Endothelial cell of umbilical vein (primary cell): Measurements from ENCODE around the gene TTLL9. TPM values are rescaled to one million over a fixed set of nuclear protein-coding genes. Genes with fewer than 3 reads are reported as not detected.

Experiments used
- BruUV-seq: library from RNA; stranded (reverse); fragments of 400-500 nt; replicated peaks from 2 replicates; lab custom pipeline; 2021; lab: Mats Ljungman, UMichigan
- CTCF ChIA-PET: fragments of 300-600, 350-600 bp; sonication (Branson Sonifier 250); formaldehyde crosslinking; loops from one replicate; lab custom pipeline; 2021; ENCODE audit warnings: antibody characterized with exemption, inconsistent platforms; lab: Charles Lee
- POLR2A ChIA-PET: fragments of 300-600, 350-600 bp; sonication (Branson Sonifier 250); formaldehyde crosslinking; loops from one replicate; lab custom pipeline; 2021; ENCODE audit warnings: antibody characterized with exemption, inconsistent platforms; lab: Charles Lee
- DNase-seq: peaks from one replicate; pipeline ENCODE4 v3.0.0-alpha.2; 2011; ENCODE audit warnings: low read depth, low spot score
- FAIRE-seq: peaks from 2 replicates; lab custom pipeline; 2011; peaks lifted over from hg19 to GRCh38; lab: Jason Lieb, UNC
- H2AFZ ChIP-seq: 2 replicates; pipeline ENCODE4 v1.6.0; 2012; ENCODE audit warnings: low read depth, low read length, control low read depth, inconsistent platforms
- H3K27ac ChIP-seq: 2 replicates; pipeline ENCODE4 v1.5.1; 2011; ENCODE audit warnings: low read depth, mild to moderate bottlenecking, control low read depth, low read length, moderate library complexity; ENCODE audit not compliant: insufficient read depth
- H3K27me3 ChIP-seq, 2 experiments: 2 replicates each; pipeline versions ENCODE4 v1.6.0 to v1.6.1; 2011; ENCODE audit warnings: low read length in 2 of 2, mixed read lengths in 1 of 2; ENCODE audit not compliant: control insufficient read depth in 2 of 2, insufficient read depth in 2 of 2
- H3K36me3 ChIP-seq, 2 experiments: 2 replicates in 1 of 2; 3 replicates in 1 of 2; pipeline ENCODE4 v1.5.1; 2011; ENCODE audit warnings: low read length in 2 of 2, mild to moderate bottlenecking in 1 of 2, moderate library complexity in 1 of 2; ENCODE audit not compliant: control insufficient read depth in 2 of 2, insufficient read depth in 2 of 2; ENCODE audit errors: extremely low read depth in 1 of 2
- H3K4me1 ChIP-seq: 3 replicates; pipeline ENCODE4 v1.5.1; 2011; ENCODE audit warnings: mild to moderate bottlenecking, low read length; ENCODE audit not compliant: control insufficient read depth, insufficient read depth; ENCODE audit errors: extremely low read depth
- H3K4me2 ChIP-seq: 2 replicates; pipeline ENCODE4 v1.6.1; 2011; ENCODE audit warnings: low read length, control low read depth, mixed read lengths; ENCODE audit not compliant: insufficient read depth
- H3K4me3 ChIP-seq, 3 experiments: fragments of 200-600 bp in 1 of 3; sonication (generic), shearing (Covaris generic) in 1 of 3; replicated peaks in 1 of 3; 2 replicates each; pipeline ENCODE4 v1.5.1; 2011 to 2016; ENCODE audit warnings: control low read depth in 3 of 3, low read length in 3 of 3, mild to moderate bottlenecking in 2 of 3, inconsistent platforms in 1 of 3, low read depth in 1 of 3, moderate library complexity in 1 of 3; ENCODE audit not compliant: insufficient read depth in 1 of 3
- H3K79me2 ChIP-seq: 2 replicates; pipeline ENCODE4 v1.6.0; 2012; ENCODE audit warnings: low read length, inconsistent platforms; ENCODE audit not compliant: control insufficient read depth, insufficient read depth
- H3K9ac ChIP-seq: replicated peaks from 2 replicates; pipeline ENCODE3; 2011; ENCODE audit warnings: low read length, control low read depth; ENCODE audit not compliant: insufficient read depth; ENCODE audit errors: extremely low read depth
- H3K9me1 ChIP-seq: replicated peaks from 3 replicates; pipeline ENCODE4 v1.6.0; 2011; ENCODE audit warnings: mild to moderate bottlenecking, low read length; ENCODE audit not compliant: control insufficient read depth, insufficient read depth; ENCODE audit errors: extremely low read depth
- H3K9me3 ChIP-seq: replicated peaks from 2 replicates; pipeline ENCODE4 v1.5.1; 2012; ENCODE audit warnings: low read length, inconsistent platforms; ENCODE audit not compliant: control insufficient read depth, insufficient read depth
- H4K20me1 ChIP-seq: replicated peaks from 2 replicates; pipeline ENCODE3; 2011; ENCODE audit warnings: mild to moderate bottlenecking, low read length; ENCODE audit not compliant: control insufficient read depth, insufficient read depth; ENCODE audit errors: extremely low read depth
- EZH2 ChIP-seq: IDR thresholded peaks from 2 replicates; pipeline ENCODE4 v1.6.1; 2012; ENCODE audit warnings: borderline replicate concordance, low read depth, mild to moderate bottlenecking, moderate library complexity, low read length, inconsistent platforms; ENCODE audit not compliant: severe bottlenecking
- FOS ChIP-seq: IDR thresholded peaks from 2 replicates; pipeline ENCODE4 v1.6.1; 2011; ENCODE audit warnings: mild to moderate bottlenecking, low read length, moderate library complexity, borderline replicate concordance; ENCODE audit not compliant: insufficient read depth
- GATA2 ChIP-seq: IDR thresholded peaks from 2 replicates; pipeline ENCODE4 v1.7.0; 2011; ENCODE audit warnings: low read depth, mild to moderate bottlenecking, moderate library complexity, mixed read lengths, low read length; ENCODE audit not compliant: insufficient read length, insufficient read depth
- MAX ChIP-seq: IDR thresholded peaks from 2 replicates; pipeline ENCODE4 v1.6.1; 2011; ENCODE audit not compliant: insufficient read depth, insufficient read length
- MYC ChIP-seq: IDR thresholded peaks from one replicate; pipeline ENCODE4 v1.6.1; 2011; ENCODE audit warnings: mild to moderate bottlenecking, low read depth, low read length
- POLR2A ChIP-seq: IDR thresholded peaks from 2 replicates; pipeline ENCODE4 v1.6.1; 2012; ENCODE audit warnings: low read depth, mild to moderate bottlenecking, control low read depth, low read length
- dilution Hi-C: fragments of 300-500 bp; cut with MboI; formaldehyde crosslinking; loops from one replicate; pipeline ENCODE4 v1.15.0; 2019; ENCODE audit warnings: low sequenced_read_pairs; ENCODE audit not compliant: extremely low pct_ligation_motif_present
- intact Hi-C: fragments of 100-400 bp; cut with micrococcal nuclease; formaldehyde crosslinking; loops from one replicate; pipeline ENCODE4 v1.10.0; 2022
- polyA plus RNA-seq, 4 experiments: library from polyadenylated mRNA; depleted of rRNA in 3 of 4; stranded (reverse) in 3 of 4; unstranded in 1 of 4; fragments of >200 nt; gene quantifications; 2 replicates each; pipeline versions ENCODE4 v1.2.1 to v1.2.3, GENCODE V29; 2011 to 2012; ENCODE audit warnings: missing spikeins in 1 of 4
- total RNA-seq: library from RNA; stranded (reverse); gene quantifications from 2 replicates; pipeline ENCODE4 v1.2.3, GENCODE V29; 2021
- TF ChIP-seq, protein P1 (sequence below), 2 donors: IDR thresholded peaks; 1 replicate in 1 of 2; 2 replicates in 1 of 2; pipeline ENCODE4 v1.5.1; 2011; ENCODE audit warnings: low read length in 2 of 2, mild to moderate bottlenecking in 2 of 2, moderate library complexity in 2 of 2, control low read depth in 1 of 2, inconsistent platforms in 1 of 2, low read depth in 1 of 2; ENCODE audit not compliant: insufficient read depth in 1 of 2; ENCODE audit errors: extremely low read depth in 1 of 2

TTLL9 gene
- total and polyA plus RNA-seq, 2 donors (not counting 3 experiments of a cell fraction or from before 2014, with no cell fraction given): 0.03 TPM; not detected in 1

- dilution Hi-C loops (no loop called here), intact Hi-C loops (no loop called here)
- Histone ChIP-seq H3K27ac (no peak overlapping the region), H3K27me3 (peaks cover 4 to 10% of the 10 kb centered on the region in 2 experiments), H3K79me2 (no peaks in the 10 kb centered on the region), H3K4me3 (no peak overlapping the region), H3K4me1 (no peaks in the 10 kb centered on the region), H4K20me1 (no peaks in the 10 kb centered on the region), H2AFZ (no peak overlapping the region), H3K9me3 (no peaks in the 10 kb centered on the region), H3K4me2 (no peak overlapping the region), H3K9ac (no peak overlapping the region), H3K9me1 (no peaks in the 10 kb centered on the region), H3K36me3 (no peaks in the 10 kb centered on the region)
- no TSS peak for BruUV-seq
- no peak for TF ChIP-seq MAX
- TF ChIP-seq, protein P1, sequence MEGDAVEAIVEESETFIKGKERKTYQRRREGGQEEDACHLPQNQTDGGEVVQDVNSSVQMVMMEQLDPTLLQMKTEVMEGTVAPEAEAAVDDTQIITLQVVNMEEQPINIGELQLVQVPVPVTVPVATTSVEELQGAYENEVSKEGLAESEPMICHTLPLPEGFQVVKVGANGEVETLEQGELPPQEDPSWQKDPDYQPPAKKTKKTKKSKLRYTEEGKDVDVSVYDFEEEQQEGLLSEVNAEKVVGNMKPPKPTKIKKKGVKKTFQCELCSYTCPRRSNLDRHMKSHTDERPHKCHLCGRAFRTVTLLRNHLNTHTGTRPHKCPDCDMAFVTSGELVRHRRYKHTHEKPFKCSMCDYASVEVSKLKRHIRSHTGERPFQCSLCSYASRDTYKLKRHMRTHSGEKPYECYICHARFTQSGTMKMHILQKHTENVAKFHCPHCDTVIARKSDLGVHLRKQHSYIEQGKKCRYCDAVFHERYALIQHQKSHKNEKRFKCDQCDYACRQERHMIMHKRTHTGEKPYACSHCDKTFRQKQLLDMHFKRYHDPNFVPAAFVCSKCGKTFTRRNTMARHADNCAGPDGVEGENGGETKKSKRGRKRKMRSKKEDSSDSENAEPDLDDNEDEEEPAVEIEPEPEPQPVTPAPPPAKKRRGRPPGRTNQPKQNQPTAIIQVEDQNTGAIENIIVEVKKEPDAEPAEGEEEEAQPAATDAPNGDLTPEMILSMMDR (IDR thresholded peaks at IDR 0.05; ENCODE audit: extremely low read depth in 1 of 2, insufficient read depth in 1 of 2, low read depth in 1 of 2, low read length in 2 of 2): no peak
- DNase-seq (no peak), FAIRE-seq (no peak)
- ChIA-PET CTCF (interaction anchor here (1.2 kb wide), 1 partner anchor 74 kb away, joined by 3 read pairs; the partner anchor contains the start of gene PDRG1), POLR2A (no interaction called here)
These were observed 7.2 kb downstream of the TTLL9 start for GRCh38 chr20:31877684-31878083.

DNA sequence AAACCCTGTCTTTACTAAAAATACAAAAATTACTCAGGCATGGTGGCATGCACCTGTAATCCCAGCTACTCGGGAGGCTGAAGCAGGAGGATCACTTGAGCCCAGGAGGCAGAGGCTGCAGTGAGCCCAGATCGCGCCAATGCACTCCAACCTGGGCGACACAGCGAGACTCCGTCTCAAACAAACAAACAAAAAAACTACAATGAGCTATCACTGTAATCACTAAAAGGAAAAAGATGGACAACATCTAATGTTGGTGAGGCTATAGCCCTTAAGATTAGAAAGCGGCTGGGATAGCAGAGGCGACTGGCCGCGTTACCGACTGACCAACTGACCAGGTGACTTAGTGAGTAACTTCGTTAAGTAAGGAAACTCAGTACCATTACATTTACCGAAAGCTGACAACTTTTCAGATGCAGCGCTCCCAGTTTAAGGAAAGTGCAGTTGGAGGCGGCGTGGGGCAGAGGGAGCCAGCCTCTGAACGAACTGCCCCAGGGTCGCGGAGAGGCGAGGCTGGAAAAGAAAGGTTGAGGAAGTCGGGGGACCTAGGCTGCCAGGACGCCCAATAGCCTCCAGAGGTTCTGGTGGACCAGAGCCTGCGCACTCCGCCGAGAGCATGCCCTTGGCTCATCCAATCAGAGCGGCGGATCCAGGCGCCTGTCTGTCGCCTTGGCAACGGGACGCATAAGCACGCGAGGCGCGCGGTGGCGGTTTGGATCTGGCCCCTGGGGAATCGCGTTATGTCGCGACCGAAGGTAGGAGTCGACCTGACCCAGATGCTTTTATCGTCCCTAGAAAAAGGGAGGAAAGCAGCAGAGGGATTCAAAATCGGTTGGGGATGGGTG lies 8.9 kb downstream of the TTLL9 start:
- Histone ChIP-seq H4K20me1 (no peaks in the 10 kb centered on the region), H3K9me1 (no peaks in the 10 kb centered on the region), H2AFZ (peak overlapping the region; percentile 65), H3K27ac (peak overlapping the region; percentile 34), H3K79me2 (no peaks in the 10 kb centered on the region), H3K4me3 (peak overlapping the region; percentile 11 to 49 (median 47)), H3K4me2 (peak overlapping the region; percentile 75), H3K9me3 (no peaks in the 10 kb centered on the region), H3K27me3 (peaks cover 4 to 12% of the 10 kb centered on the region in 2 experiments), H3K4me1 (no peaks in the 10 kb centered on the region), H3K9ac (peak overlapping the region; percentile 44), H3K36me3 (no peaks in the 10 kb centered on the region)
- FAIRE-seq: peak; percentile 97
- ChIA-PET CTCF (interaction anchor here (0.7 to 1.8 kb wide), 12 partner anchors 11 to 152 kb away, joined by 3 to 8 read pairs (median 4); partner anchors contain the start of gene PDRG1), POLR2A (no interaction called here)
- no peak for TF ChIP-seq MYC
- TF ChIP-seq FOS: no peak
- TF ChIP-seq POLR2A: peak; percentile 27
- peak; percentile 82 for TF ChIP-seq MAX
- no peak for TF ChIP-seq GATA2
- TF ChIP-seq EZH2: no peak
- intact Hi-C loops (no loop called here), dilution Hi-C loops (no loop called here)
- no TSS peak for BruUV-seq
- peak; percentile 95 for DNase-seq
